ENCODE data around the gene ZNF410.

DNA sequence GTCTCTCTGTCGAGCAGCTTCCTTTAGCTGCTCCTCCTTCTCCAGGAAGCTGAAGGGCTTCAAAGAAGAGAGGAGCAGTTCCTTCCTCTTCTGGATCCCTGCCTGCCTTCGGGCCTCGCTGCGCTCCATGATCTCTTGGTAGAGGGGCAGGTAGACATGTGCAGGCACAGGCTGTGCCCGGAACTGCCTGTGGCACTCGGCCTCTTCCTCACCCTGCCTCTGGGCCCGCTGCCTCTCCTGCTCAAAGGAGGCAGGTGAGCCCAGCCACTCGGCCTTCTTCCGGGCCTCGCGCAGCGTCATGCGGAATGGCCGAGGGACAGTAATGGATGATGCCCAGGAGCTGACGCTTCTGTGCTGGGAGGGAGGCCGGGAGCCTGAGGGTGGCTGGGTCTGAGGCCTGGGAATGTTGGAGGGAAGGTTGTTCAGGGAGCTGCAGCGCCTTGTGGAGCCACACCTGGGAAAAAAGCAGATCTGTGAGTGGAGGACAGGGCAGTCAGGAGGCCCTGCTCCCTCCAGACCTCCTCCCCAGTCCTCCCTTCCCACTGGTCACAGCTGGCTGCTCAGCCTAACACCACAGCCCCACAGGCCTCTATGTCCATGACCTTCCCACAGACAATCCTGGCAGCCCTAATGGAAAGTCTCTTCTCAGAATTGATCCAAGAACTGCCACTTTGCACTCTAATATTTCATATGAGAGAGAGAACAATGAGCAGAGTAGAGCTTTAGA lies 57.9 kb downstream of the ZNF410 start:
- TF ChIP-seq, protein P1, sequence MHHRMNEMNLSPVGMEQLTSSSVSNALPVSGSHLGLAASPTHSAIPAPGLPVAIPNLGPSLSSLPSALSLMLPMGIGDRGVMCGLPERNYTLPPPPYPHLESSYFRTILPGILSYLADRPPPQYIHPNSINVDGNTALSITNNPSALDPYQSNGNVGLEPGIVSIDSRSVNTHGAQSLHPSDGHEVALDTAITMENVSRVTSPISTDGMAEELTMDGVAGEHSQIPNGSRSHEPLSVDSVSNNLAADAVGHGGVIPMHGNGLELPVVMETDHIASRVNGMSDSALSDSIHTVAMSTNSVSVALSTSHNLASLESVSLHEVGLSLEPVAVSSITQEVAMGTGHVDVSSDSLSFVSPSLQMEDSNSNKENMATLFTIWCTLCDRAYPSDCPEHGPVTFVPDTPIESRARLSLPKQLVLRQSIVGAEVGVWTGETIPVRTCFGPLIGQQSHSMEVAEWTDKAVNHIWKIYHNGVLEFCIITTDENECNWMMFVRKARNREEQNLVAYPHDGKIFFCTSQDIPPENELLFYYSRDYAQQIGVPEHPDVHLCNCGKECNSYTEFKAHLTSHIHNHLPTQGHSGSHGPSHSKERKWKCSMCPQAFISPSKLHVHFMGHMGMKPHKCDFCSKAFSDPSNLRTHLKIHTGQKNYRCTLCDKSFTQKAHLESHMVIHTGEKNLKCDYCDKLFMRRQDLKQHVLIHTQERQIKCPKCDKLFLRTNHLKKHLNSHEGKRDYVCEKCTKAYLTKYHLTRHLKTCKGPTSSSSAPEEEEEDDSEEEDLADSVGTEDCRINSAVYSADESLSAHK (CRISPR knock-in tag; IDR thresholded peaks at IDR 0.05; ENCODE audit: borderline replicate concordance) = no peak
- TF ChIP-seq TBP (CRISPR knock-in tag; IDR thresholded peaks at IDR 0.05) (no peak), ZNF510 (CRISPR knock-in tag; IDR thresholded peaks at IDR 0.05; ENCODE audit: low read depth) (no peak), SIX1 (CRISPR knock-in tag; IDR thresholded peaks at IDR 0.05; ENCODE audit: borderline replicate concordance) (no peak), NFATC3 (CRISPR knock-in tag; IDR thresholded peaks at IDR 0.05) (no peak), ZNF878 (CRISPR knock-in tag; IDR thresholded peaks at IDR 0.05) (no peak), ZNF24 (IDR thresholded peaks at IDR 0.05) (no peak), BRCA1 (CRISPR knock-in tag; IDR thresholded peaks at IDR 0.05) (no peak), ZNF501 (CRISPR knock-in tag; IDR thresholded peaks at IDR 0.05) (no peak), SMC3 (IDR thresholded peaks at IDR 0.05; ENCODE audit: low read length) (no peak)
- TF ChIP-seq, protein P2, sequence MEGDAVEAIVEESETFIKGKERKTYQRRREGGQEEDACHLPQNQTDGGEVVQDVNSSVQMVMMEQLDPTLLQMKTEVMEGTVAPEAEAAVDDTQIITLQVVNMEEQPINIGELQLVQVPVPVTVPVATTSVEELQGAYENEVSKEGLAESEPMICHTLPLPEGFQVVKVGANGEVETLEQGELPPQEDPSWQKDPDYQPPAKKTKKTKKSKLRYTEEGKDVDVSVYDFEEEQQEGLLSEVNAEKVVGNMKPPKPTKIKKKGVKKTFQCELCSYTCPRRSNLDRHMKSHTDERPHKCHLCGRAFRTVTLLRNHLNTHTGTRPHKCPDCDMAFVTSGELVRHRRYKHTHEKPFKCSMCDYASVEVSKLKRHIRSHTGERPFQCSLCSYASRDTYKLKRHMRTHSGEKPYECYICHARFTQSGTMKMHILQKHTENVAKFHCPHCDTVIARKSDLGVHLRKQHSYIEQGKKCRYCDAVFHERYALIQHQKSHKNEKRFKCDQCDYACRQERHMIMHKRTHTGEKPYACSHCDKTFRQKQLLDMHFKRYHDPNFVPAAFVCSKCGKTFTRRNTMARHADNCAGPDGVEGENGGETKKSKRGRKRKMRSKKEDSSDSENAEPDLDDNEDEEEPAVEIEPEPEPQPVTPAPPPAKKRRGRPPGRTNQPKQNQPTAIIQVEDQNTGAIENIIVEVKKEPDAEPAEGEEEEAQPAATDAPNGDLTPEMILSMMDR (CRISPR knock-in tag; IDR thresholded peaks at IDR 0.05) = no peak

Data from HepG2 (cell line).